Stimulated activated CD4-positive, alpha-beta T cell treated with anti-CD3 and anti-CD28 coated beads, Interleukin-1b, Interleukin-23, amount 100 ng/mL, for 1 hour (primary cell): ENCODE results near the gene EEA1.

Experiments used
- DNase-seq, 2 donors: peaks; one replicate each; pipeline ENCODE4 v3.0.0-alpha.2; 2020; ENCODE audit warnings: low read depth in 2 of 2

The EEA1 gene

DNA sequence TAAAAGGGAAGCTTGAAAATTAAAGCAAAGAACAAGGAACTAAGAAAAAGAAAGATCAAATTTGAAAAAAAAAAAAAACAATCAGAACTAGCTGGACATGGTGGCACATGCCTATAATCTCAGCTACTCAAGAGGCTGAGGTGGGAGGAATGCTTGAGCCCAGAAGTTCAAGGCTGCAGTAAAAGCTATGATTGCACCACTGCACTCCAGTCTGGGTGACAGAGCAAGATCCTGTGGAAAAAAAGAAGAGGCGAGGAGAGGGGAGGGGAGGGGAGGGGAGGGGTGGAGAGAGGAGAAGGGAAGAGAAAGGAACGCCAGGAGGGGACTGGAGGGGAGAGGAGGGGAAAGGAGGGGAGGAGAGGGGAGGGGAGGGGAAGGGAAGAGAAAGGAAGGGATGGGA lies 43.0 kb downstream of the EEA1 start:
- DNase-seq, result no peak

DNA sequence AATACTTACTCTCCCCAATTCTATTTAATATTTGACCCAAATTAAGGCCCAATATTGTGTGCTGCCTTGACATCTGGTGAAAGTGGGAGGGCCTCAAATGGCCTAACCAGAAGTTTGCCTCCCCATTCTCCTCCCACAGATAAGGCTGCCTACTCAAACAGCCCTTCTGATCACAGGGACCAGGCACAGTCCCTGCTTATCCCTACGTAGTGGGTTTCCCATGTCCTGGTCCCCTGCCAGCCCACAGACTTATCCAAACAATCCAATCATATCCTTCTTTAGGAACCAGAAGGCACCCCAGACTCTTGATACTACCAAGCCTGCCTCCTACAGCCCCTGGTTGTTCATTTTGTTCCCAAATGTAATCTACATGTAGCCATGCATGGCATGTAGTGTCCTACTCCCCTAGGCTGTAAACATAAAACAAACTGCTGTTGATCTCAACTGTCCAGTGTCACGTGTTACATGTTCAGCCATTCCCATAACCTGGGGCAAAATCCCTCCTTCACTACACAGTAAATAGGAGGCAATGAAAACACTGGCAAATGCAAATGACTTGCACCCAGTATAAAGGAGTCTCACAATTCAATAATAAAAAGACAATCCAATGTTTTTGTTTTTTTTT lies 49.3 kb downstream of the EEA1 start:
- DNase-seq, result no peak

DNA sequence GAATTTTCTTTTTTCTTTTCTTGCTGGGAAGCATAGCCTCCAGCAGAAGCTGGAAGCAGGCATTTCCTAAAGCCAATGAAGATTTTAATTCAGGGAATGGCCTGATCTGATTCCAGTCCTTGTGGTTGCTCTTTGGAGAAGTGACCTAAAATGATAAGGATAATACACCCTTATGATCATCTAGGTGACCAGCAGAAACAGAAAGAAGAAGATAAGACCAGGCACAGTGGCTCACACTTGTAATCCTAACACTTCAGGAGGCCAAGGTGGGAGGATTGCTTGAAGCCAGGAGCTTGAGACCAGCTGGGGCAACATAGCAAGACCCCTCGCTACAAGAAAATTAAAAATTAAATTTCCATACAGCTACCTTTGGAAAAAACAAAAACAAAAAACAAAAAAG lies 51.2 kb downstream of the EEA1 start:
- no peak for DNase-seq

DNA sequence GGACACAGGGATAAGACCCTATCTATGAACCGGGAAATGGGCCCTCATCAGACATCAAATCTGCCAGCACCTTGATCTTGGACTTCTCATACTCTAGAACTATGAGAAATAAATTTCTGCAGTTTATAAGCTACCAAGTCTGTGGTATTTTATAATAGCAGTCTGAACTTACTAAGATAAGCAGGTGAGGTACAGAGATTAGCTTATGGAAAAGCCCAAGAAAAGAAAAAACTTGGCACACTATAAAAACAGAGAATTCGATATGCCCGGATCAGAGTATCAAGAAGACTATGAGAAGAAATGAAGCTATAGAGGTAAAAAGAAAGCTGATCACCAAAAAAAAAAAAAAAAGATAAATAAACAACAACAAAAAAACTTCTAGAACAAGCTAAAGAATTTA lies 52.6 kb downstream of the EEA1 start:
- DNase-seq, result no peak

DNA sequence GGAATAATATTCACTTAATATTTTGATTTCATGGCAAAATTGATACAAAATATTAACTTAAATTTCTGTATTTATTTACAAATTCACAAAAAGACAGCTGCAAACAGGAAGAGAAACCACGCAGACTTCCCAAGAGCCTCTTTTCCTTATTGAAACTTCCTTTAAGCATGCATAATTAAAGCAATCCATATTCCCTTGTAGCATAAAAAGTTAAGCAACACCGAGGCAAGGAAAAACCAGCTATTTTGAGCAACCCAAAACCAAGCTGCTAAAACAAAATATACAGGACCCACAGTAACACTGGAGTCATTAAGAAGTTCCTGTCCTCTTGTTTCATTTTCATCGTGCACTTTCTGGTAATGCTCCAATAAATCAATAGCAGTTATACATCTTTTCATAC lies 58.0 kb downstream of the EEA1 start:
- no peak for DNase-seq

DNA sequence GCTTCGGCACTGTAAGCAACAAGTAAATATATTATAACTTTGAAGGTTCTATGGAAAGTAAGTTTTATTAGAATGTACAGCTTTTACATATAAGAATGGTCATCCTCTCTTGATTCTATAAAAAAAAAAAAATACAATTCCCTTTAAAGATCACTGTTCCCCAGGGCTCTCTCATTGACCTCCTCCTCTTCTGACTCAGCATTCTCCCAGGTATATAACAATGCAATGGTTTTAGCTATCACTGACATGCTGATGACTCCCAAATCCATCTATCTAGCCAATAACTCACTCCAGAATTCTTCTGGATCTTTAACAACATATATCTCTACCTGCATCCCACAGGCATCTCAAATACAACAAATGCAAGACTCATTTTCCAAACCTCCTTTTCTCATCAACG lies 62.7 kb downstream of the EEA1 start:
- DNase-seq, result no peak

DNA sequence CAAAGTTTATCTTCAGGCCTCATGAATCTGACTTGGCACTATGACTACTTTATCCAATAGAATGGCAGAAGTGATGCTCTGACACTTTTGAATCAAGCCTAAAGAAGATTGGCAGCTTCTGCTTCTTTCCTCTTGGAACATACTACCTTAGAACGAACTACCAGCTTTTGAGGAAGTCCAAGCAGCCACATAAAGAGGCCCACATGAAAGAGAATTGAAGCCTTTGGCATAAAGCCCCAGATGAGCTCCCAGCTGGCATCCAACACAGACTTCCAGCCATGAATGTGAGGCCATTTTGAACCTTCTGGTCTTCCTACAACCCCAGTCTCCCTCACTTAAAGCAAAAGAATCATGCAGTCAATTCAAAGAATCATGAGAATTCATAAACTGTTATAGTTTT lies 65.8 kb downstream of the EEA1 start:
- DNase-seq, result no peak

DNA sequence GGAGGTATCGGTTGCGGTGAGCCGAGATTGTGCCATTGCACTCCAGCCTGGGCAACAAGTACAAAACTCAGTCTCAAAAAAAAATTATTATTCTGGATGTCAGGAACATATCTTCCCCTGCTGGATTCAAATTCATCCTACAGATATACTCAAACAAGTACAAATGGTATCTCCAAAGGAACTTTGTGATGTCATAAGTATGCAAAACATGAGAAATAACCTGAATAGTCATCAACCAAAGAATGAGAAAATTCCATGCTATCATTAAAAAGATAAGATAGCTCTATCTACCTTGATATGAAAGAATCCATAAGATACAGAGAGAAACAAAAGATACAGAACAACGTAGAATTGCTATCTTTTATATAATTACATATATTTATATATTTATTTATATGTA lies 67.7 kb downstream of the EEA1 start:
- DNase-seq, result no peak

DNA sequence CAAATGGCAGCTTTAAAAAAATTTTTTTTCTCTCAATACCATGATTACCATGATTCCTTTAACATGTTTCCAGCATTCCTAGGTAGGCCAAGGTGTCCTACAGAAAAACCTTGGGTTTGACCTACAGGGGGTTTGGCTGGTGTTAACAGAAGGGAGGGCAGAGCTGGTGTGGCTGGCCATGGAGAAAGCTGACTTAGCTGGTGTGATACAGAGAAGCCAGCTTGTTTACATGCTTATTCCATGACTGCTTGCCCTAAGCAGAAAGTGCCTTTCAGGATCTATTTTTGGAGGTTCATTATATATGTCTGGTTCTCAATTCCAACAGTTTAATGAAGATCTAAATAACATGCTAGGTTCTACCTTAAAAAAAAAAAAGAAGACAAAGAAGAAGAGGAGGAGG lies 68.6 kb downstream of the EEA1 start:
- DNase-seq, result no peak

DNA sequence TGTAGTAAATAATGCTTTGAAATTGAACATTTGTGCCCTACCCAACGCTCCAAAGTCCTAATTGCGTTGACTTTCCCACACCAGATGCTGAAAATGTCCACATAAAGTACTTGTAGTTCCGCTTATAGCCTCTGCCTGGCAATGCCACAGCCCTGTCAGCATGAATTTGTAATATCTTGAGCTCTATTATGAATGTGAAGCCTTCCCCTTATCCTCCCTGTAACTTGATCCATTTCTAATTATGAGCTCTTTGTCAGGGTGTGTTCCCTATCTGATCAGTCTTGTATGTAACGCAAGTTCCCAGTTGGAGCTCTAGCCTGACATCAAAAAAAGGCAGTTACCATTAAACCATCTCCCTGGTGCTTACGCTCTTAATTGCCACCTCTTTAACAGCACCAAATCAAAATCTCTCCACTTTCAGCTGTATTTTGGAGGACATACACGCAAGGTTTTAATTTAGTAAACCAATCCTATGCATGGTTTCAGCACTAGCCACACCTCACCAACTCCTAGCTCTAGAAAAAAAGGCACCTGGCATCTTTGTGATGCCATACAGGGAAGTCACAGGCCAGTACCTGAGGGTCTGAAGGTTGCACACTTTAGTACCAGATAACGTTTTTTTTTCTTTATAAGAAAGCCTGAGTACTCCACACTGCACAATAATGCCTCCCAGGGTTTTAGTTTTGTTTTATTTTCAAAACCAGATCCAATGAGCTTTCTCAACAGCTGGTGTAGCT lies 69.3 kb downstream of the EEA1 start:
- DNase-seq, result no peak

DNA sequence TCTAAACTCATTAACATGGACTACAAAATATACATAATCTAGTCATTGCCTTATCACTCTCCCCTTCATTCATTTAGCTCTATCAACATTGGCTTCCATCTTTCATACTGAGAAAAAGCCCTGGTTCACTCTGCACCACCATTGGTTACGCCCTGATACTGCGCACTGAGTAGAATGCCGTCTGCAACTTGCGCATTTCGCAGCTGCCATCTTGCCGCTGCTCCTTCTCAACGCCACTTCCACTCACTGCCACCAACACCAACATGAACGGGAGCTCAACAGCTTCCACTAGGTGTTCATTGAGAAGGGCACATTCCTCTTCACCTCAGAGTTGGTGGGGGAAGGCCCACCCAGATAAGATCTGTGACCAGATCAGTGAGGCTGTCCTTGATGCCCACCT lies 71.3 kb downstream of the EEA1 start:
- no peak for DNase-seq

DNA sequence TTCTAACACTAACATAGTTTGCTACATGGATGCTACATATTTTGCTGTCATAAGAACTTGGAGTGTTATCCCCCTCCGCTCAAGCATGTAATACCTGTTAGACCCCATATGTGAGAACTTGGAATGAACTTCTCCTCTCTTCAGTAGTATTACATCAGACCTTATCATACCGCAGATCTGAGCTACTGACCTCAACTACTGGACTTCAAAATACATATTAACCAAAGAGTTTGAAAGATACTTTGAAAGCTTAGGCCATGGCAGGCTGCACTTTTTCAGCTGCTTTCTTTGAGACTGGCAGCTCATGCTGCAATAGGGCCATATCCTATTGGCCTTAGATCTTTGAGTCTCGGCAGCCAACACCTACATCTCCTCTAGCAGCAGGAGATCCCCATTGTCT lies 74.8 kb downstream of the EEA1 start:
- no peak for DNase-seq

DNA sequence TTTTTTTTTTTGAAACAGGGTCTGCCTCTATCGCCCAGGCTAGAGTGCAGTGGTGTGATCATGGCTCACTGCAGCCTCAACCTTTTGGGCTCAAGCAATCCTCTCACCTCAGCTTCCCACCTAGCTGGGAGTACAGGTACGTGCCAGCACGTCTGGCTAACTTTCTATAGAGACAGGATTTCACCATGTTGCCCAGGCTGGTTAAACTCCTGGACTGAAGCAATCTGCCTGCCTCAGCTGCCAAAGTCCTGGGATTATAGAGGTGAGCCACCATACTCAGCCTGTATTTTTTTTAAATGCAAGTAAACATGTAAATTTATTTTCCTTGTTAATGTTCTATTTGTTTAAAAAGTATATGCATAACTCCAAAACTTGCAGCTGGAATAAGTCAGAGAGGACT lies 80.4 kb downstream of the EEA1 start:
- no peak for DNase-seq

DNA sequence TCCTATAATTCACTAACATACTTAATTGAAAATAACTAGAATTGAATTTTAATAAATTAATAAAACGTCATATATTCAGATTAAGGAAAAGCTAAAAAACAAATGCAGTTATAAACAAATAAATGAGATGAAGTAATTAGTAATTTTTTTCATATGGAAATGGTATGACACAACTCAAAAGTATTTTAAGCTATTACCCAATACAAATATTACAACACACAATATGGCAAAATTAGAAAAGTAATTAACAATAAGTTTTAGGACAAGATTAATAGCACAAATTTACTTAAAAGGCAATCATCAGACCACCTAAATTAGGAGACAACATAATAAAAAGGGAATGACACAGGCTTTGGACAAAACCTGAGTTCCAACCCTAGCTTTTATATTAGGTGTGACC lies 81.7 kb downstream of the EEA1 start:
- DNase-seq, result no peak

DNA sequence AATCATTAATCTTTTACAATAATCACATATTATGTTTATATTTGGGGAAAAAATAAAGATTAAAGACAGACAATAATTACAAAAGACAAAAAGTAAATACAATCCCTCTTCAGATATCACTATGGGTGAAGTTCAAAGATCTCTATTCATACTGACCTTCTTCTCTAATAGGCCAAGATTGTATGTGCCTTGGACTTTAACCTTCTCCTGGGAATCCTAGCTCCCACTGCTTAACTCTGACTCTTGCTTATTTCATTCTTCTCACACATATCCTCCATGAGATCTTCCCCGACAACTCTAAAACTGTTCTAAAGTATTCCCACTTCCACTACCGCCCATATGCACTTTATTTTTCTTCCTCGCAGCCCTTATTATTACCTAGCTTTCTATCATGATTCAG lies 83.8 kb downstream of the EEA1 start:
- DNase-seq, result no peak

DNA sequence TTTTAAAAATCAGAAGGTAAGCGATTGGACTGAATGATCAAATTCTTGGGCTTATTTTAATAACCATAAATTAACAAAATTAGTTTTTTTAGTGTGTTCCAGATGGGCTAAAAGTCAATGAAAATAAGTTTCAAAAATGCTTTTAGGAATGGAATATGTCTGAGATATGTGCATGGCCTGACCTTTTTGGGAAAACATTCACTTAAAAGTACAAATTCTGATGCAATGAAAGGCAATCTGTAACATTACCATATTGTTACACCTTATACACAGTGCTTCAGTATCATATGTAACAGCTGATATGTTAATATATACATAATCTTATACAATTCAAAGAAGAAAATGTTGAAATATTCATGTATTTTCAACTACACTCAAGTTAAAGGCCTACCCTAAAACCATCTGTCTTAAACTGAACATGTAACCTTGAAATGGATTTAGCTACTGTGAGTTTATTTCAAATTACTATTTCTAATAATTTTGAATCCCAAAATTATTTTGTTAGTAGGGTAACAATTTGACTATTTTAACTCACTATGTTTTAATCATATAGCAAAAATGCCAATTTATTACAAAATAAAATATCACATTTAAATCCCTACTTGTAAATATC lies 84.8 kb downstream of the EEA1 start:
- DNase-seq, result no peak

DNA sequence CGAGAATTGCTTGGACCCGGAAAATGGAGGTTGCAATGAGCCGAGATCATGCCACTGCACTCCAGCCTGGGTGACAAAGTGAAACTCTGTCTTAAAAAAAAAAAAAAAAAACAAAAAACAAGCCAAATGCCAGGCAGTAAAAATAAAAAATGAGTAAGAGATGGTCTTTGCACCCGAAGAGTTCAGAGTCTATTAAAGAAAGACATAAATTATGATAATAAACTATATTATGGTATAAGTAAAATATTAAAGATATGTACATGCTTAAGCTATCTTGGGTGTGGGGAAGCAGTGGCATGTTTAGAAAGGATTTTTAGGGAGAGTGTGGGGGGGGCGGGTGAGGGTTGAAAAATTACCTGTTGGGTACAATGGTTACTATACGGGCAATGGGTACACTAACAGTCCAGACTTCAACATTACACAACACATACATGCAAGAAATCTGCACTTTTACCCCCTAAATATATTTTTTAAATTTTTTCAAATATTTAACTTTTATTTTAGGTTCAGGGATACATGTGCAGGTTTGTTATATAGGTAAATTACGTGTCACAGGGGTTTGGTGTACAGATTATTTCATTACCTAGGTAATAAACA lies 99.3 kb downstream of the EEA1 start:
- DNase-seq, result no peak

DNA sequence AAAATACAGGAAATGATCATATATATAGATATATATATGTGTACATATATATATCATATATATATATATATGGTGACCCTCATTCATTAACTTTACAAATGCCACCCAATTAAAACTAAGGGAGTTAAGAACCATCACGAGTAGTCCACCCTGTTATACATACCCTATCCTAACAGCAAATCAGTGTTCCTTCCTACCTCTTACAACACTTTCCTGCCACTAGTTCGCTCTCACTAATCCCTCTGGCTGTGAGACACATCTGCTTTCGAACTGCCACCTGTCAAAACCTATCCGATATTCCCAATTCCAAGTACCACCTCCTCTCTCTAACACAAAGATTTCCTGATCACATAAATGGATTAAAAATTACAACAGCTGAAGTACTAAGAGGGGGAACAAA lies 100.5 kb downstream of the EEA1 start:
- no peak for DNase-seq

DNA sequence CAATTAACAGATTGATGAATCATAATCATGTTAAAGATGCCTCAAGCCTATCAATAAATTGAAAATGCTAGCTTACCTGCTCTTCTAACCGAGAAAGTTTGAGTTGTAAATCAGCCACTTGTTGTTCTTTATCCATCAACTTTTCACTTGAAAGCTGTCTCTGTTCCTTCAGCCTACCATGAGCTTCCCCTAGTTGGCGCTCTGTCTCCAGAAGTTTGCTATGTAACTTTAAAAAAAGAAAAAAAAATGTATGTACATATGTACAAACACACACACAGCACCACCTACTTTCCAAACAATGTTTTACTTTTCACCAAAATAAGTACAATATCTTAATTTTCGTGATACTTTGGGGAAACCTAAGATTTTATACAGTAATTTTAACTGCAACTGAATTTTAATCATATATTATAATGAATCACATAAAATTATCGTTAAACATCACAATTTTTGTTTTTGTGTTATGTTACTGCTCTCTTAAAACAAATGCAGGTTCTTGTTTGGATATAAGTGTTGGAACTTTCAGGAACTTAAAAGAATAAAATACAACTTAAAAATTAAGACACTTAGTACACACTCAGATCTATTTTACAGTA lies 101.2 kb downstream of the EEA1 start:
- DNase-seq, result peak in 1 of 2 donors; percentile 8

DNA sequence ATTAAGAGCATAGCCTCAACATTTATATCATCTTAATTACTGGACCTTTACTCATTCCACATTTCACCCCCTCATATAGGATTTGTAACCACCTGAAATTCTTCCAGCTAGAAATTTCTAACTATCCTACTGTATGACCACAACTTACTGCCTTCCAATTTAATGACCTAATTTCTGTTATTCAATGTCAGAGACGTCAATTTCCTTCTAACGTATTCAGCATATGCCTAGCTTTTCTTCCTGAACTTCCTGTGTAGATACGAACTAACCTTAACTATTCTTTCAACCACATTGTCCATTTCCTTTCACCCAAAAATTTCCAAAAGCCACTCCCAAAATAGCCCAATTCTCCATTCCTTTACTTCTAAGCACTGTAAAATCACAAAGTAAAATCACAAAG lies 108.0 kb downstream of the EEA1 start:
- no peak for DNase-seq

DNA sequence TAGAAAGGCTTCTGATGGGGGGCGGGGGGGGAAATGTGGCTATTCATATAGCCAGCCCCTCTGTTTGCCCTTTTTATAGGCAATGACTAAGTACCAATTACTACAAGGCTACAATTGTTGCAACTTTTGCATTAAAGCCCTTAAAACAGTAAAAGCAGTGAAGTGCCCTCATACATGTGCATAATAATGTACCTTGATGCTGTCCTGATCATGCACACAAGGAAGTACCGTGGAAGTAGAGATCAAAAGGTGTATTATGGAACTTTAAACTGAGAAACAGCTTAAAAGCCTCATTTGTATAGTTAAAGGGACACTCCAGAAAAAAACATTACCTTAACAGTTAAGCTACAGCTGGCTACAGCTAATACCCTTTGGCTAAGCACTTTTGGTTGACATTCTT lies 114.5 kb downstream of the EEA1 start:
- DNase-seq, result no peak

DNA sequence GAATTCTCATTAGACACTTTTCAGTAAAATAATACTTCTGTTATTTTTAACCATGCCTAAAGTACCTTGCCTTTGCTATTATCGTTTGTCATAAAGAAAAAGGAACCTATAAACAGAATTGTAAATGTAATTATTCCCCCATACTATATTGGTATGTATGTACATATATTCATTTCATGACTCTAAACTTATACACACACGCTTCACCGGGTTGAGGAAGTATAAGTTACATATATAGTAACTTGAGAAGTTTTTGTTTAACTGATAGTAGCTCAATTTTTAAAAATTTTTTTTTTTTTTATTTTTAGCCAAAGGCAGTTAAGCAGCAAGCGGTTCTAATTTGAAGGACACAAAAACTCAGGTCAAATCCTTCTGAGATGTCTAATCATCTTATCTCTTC lies 118.7 kb downstream of the EEA1 start:
- DNase-seq, result no peak

DNA sequence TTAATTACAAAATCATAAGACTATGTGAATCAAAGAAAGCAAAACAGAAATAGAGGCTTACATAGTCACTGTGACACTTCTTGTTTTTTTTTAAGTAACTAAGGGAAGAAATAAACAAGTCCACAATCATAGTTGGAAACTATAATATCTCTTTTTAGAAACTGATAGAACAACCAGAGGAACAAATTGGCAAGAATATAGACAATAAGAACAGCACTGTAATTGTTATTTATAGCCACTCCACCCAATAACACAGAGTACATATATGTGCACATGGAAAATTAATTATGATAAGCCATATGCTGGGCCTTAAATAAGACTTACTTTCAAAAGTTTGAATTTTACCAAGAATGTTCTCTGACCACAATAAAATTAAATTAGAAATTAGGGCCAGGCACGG lies 125.2 kb downstream of the EEA1 start:
- DNase-seq, result no peak
